DMS53 treated with DMSO at 0.1 percent for 48 hours (cell line): ENCODE measurements around the gene COL15A1.
"Not testable (repeated sequence)": the region's sequence is repeated elsewhere in the genome, so short reads cannot be mapped to it uniquely, and the experiment has no call there.

ENCODE experiments used
- DNase-seq: peaks from one replicate; lab custom pipeline; 2025; ENCODE audit not compliant: unreplicated experiment; lab: John Stamatoyannopoulos, UW

The COL15A1 gene

DNA sequence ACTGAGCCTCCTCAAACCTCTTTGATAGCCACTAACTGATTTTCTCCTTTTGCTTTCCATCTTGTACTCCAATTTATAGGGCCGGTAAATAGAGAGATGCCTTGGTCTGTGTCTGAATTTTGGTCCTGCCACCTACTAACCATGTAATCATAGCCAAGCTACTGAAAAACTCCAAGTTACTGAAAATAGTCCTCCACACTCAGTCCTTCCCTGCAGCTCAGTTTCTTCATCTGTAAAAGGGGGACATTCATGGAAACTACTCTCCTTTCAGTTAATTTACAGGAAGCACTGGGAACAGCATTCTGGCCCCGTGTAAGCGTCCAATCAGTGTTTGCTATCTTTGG, 131.2 kb downstream of the COL15A1 start:
- DNase-seq = no peak

GRCh38 chr9:99075246-99075912, 131.7 kb downstream of the COL15A1 start:
- no peak for DNase-seq

GRCh38 chr9:99076030-99076429, 132.3 kb downstream of the COL15A1 start:
- no peak for DNase-seq

DNA sequence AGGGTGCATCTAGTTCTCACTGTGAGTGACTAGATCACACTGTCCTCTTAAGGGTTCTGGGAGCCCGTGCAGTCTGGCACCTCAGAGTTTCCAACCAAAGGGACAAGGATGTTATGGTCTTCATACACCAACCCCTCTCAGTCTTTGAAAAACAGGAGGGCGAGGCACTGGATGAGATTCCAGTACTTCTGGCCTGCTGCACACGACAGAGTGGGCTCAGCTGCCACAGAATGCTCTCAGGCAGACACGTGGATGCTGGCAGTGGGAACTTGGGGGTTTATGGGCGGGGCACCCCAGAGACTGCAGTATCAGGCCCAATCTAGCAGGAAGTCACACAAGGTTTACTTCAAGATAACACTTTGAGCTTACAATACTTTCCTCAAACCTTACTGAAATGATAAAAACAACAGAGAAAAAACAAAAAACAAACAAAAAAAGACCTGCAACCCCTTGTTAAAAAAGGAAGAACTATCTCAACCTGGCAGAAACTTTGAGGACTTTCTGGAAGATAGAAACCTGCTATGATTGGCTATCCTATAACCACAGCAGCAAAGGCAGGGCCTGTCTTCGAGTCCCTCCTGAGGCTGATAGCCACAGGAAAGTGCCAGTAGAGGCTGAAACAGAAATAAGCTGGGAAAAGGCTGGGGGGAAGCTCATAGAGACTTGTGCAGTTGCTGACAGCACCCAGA, 132.9 kb downstream of the COL15A1 start:
- DNase-seq = no peak

- DNase-seq = no peak
These were observed 135.0 kb downstream of the COL15A1 start for GRCh38 chr9:99078717-99079116.

DNA sequence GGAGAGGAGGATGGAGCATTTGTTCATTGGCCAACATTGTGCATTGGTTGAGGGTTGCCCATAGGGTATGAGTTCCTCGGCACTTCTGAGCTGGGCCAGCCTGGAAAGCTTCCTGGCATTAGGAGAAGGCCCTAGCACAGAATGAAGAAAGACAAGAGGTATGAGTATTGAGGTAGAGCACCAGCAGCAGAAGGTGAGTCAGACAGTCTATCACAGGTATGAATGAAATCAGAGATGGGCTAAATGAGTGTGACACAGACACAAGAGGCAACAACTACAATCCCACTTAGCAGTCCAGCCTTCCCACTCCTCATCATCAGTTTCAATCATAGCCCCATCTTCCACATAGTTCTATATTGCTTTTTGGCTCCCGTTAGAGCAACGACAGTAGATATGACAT, 135.8 kb downstream of the COL15A1 start:
- no peak for DNase-seq

DNA sequence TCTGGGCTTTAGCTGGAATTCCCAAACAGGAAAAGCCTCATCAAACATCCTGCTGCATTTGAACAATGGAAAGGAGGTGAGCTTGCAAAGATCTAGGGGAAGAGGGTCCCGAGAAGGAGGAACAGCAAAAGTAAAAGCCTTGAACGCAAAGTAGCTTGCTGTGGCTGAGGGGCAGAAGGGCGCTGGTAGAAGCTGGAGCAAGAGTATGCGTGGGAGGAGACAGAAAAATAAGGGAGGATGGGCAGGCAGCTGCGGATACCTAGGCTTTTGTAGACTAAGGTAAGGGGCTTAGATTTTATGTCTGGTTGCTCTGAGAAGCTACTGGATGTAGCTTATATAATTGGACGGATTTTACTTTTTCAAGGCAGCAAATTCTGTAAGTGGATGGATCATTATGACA, 139.3 kb downstream of the COL15A1 start:
- DNase-seq = no peak

GRCh38 chr9:99085949-99086948, 142.5 kb downstream of the COL15A1 start:
- DNase-seq = no peak

- DNase-seq = no peak
These were observed 143.8 kb downstream of the COL15A1 start for GRCh38 chr9:99087462-99087861.

DNA sequence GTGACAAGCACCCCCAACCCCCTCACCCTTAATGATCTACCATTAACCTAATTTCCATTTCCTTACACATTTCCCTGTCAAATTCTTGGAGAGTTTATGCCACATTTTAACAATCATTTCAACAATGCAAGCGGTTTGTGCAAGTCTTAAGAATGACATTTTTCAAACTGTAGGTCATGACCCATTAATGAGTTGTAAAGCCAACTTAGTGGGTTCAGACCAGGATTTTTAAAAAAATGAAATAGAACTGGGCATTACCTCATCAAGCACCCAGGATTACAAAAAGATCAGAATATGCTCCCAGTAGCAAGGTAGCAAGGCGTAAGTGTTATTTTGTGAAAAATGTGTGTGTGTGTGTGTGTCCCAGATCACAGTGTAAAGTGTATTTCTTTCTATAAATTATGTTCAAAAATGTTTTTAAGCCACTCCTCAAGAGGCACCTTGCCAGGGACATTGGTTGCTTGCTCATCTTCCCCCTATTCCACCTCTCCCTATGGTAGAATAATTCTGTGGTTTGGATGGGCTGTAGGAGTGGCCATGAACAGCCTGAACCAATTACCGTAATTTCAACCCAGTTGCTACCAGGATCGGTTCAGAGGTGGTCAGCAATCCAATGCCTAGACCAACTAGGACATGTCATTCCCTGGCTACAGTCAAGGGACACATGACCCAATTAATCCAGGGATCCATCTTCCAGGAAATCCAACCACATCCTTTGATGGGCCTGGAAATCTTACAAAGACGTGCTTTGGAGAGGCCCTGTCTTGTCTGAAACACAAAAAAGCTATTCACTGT, 146.8 kb downstream of the COL15A1 start:
- DNase-seq = no peak

DNA sequence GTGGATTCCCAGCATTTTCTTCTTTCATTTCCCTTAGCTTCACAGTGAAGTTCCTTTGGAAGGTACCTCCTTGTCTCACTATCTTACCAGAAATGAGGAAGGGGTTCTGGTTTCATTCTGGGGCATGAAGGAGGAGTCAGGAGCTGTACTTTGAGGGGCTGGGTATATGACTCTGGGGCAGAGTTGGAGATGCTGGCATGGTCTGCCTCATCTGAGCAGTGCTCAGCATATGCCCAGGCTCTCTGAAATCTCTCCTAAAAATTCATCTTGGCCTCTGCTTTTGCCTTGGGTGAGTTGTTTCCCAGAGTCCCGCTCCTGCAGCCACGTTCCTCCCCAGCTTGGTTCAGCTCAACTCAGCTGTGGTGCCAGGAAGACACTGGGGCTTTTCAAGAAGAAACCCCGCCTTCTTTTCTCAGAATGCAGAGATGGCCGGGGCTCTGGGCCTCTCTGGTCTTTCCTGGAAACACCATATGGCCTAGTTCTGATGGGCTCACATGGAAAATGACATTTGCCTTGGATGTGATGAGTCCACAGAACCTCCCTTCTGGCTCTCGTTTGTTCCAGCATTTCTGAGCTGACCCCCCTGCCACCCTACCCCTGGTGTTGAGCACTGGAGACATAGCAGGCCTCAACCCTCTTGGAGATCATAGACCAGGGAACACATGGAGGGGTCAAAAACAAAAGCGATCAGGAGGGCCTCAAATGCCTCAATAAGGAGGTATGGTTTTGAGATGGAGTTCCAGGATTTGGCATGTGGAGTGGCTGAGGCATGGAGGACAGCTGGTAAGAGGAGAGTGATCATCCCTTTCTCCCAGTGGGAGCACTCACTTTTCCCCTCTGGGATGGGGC, 149.2 kb downstream of the COL15A1 start:
- no peak for DNase-seq

DNA sequence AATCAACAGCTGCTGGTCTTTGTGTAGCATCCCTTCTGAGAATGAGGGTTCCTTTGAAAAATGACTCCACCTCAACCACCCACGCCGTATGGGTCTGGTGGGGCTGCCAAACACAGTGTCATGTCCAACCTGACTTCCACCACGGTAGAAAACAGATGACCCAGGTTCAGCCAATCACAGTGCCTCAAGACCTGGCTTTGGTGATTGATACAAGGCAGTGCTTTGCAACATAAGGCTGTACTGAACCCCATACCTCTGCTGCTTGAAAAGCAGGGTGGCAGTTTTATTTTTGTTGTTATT, 149.7 kb downstream of the COL15A1 start:
- no peak for DNase-seq

- DNase-seq = no peak
These were observed 151.9 kb downstream of the COL15A1 start for GRCh38 chr9:99095565-99095964.

DNA sequence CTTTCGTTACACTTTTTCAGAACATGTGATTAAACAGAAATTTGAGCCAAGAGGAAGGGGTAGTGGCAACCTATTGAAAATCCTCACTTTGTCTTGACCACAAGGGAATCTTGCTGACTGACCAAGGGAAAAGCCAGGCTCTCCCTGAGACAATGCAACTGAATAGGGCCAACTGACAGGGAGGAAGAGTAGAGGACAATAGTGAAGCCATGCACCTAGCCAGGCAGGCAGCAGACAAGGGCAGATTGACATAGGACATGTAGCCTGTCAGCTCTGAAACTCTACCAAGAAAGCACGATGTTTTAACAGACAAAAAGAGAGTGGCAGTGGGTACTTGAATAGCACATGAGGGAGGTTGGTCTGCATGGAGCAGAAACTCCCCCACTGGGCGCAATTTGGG, 152.7 kb downstream of the COL15A1 start:
- DNase-seq = no peak

DNA sequence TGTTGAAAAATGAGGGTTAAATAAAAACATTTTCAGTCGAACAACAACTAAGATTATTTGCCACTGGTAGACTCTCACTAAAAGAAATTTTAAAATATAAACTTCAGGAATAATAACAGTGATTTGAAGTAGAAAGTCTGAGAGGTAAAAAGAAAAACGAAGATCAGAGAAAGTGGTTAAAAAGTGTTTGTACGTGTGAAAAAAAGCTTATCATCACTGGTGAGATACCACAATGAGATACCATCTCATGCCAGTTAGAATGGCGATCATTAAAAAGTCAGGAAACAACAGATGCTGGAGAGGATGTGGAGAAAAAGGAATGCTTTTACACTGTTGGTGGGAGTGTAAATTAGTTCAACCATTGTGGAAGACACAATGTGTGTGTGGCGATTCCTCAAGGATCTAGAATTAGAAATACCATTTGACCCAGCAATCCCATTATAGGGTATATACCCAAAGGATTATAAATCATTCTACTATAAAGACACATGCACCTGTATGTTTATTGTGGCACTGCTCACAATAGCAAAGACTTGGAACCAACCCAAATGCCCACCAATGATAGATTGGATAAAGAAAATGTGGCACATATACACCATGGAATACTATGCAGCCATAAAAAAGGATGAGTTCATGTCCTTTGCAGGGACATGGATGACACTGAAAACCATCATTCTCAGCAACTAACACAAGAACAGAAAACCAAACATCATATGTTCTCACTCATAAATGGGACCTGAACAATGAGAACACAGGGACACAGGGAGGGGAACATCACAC, 156.3 kb downstream of the COL15A1 start:
- not testable (repeated sequence) for DNase-seq

- DNase-seq = no peak
These were observed 157.6 kb downstream of the COL15A1 start for GRCh38 chr9:99101271-99101670.

DNA sequence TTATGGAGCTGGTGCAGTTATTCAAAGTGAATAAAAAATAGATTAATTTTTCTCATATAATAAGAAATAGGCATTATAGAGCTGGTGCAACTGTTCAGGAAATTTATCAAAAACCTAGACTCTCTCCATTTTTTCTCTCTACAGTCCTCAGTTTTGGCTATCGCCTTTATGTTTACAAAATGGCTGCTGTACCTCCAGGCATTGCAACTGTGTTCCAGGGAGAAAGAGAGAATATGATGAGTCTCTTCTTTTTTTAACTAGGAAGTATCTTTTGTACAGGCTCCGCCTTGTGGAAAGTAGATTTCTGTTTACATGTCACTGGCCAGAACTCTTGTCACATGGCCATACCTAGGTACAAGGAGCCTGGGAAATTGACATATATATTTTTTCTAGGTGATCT, 158.1 kb downstream of the COL15A1 start:
- no peak for DNase-seq

GRCh38 chr9:99103054-99103895, 159.6 kb downstream of the COL15A1 start:
- no peak for DNase-seq
